HG02885 (cell line): ENCODE measurements around the gene C1orf210.

Experiments
- ATAC-seq: cut with Tn5 transposase; IDR thresholded peaks from one replicate; pipeline ENCODE4 v1.9.1; 2021; ENCODE audit warnings: mild to moderate bottlenecking; ENCODE audit not compliant: unreplicated experiment, poor library complexity

Gene C1orf210

DNA sequence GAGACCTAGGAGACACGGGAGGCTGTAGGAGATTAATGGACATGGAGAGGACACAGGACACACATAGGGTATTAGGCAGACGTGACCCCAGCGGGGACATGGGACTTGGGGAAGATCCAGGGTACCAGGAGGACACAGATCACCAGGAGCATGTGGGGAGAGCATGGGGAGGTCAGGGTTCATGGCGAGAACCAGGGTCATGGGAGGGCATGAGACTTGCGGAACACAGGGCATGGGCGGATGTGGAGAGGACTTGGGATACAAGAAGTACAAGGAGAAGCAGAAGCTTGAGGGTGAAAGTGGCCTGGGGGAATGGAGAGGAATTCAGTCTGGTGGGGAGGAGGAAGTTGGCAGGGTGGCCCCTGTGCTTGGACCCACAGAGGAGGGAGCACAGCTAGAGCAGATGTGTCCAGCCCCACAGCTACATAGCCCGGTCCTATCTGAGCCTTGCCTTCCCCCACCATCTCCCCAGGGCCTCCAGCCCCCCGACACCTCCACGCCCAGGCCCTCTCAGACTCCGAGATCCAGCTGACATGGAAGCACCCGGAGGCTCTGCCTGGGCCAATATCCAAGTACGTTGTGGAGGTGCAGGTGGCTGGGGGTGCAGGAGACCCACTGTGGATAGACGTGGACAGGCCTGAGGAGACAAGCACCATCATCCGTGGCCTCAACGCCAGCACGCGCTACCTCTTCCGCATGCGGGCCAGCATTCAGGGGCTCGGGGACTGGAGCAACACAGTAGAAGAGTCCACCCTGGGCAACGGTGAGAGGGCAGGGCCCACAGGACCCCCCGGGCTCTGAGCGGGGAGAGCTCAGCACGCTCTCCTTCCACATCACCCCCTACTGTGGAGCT is 27.5 kb upstream of the C1orf210 start:
- ATAC-seq = no peak

DNA sequence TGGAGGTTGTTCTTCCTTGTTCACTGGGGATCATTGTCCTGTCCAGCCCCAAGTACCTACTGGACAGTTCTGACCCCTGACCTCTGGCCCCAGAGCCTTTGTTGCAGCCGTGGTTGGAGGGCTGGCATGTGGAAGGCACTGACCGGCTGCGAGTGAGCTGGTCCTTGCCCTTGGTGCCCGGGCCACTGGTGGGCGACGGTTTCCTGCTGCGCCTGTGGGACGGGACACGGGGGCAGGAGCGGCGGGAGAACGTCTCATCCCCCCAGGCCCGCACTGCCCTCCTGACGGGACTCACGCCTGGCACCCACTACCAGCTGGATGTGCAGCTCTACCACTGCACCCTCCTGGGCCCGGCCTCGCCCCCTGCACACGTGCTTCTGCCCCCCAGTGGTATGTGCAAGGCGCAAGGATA is 26.8 kb upstream of the C1orf210 start:
- no peak for ATAC-seq

DNA sequence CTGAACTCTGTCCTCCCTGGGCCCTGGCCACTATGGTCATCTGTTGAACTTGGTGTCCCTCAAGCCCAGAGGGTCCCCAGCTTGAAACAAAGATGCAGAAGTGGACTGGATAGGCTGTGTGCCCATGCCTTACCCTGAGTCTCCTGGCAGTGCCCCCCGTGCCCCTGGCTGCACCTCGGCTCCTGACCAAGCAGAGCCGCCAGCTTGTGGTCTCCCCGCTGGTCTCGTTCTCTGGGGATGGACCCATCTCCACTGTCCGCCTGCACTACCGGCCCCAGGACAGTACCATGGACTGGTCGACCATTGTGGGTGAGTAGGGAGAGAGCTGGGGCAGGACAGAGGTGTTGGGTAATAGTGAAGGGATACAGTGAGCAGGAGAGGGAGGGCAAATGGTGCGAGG is 26.1 kb upstream of the C1orf210 start:
- ATAC-seq = no peak

DNA sequence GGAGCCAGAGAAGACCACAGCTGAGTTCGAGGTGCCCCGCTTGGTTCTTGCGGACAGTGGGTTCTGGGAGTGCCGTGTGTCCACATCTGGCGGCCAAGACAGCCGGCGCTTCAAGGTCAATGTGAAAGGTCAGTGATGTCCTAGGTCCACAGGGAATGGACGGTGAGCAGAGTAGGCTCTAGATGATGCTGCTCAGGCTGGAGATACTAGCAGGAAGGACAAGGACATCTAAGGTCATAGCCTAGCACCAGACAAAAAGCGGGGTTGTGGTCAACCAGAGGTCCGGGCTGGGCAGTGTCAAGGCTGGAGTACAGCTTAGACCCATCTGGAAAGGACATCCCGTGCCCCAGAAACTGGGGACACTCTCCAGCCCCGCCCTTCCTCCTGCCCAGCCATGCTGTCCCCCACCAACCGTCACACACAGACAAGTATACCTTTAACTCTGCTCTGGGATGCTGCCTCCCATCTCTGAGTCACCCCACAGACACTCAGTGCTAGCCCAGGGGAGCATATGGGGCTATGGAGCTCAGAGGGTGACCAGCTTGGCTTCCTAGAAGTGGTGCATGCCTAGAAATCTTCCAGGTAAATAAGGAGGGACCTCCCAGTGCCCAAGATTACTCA is 24.1 kb upstream of the C1orf210 start:
- ATAC-seq = no peak

DNA sequence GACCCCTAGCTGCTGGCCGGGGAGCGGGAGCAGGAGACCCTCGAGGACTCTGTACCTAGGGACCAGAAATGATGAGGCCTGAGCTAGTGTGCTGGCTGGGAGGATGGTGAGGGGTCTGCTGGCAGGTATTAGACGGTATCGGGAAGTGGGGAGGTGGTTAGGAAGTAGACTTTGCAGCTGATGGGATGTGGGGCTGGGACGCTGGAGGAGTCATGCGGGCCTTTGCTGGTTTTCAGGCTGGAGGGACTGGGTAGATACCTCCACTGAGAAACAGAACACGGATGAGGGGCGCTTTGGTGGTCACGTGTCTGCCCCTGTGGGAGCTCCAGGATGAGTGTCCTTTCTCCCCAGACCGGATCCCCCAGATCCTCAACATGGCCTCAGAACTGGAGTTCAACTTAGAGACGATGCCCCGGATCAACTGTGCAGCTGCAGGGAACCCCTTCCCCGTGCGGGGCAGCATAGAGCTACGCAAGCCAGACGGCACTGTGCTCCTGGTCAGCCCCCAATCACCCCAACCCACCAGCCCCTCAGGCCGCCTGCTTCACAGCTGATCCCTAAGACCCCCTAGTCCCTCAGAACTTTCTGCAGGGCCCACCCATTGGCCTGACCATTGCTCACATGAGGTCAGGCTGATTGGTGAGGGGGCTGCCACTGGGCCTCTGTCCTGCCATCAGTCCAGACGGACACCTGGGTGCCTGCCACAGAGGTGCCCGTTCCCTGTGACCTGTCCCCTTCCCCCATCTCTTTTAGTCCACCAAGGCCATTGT is 23.4 kb upstream of the C1orf210 start:
- no peak for ATAC-seq

DNA sequence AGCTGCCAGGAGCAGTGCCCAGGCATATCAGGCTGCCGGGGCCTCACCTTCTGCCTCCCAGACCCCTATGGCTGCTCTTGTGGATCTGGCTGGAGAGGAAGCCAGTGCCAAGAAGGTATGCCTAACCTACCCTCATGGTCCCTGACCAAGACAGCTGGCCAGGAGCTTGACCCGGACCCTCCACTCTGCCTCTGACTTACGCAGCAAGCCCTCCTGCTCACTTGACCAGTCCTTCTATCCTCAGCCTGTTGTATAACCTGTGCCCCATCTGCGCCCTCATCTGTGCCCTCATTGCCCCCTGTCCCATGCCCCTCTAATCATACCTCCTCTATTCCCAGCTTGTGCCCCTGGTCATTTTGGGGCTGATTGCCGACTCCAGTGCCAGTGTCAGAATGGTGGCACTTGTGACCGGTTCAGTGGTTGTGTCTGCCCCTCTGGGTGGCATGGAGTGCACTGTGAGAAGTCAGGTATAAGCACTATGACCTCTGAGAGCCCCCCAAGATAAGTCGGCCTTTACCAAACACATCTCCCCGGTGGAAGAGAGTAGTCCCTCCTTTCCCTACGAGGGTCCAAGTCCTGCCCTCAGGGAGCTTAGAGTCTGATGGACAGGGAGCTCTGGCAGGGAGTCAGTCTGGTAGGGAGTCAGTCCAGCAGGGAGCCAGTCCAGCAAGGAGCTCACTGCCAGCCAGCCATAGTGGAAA is 22.2 kb upstream of the C1orf210 start:
- ATAC-seq = no peak

DNA sequence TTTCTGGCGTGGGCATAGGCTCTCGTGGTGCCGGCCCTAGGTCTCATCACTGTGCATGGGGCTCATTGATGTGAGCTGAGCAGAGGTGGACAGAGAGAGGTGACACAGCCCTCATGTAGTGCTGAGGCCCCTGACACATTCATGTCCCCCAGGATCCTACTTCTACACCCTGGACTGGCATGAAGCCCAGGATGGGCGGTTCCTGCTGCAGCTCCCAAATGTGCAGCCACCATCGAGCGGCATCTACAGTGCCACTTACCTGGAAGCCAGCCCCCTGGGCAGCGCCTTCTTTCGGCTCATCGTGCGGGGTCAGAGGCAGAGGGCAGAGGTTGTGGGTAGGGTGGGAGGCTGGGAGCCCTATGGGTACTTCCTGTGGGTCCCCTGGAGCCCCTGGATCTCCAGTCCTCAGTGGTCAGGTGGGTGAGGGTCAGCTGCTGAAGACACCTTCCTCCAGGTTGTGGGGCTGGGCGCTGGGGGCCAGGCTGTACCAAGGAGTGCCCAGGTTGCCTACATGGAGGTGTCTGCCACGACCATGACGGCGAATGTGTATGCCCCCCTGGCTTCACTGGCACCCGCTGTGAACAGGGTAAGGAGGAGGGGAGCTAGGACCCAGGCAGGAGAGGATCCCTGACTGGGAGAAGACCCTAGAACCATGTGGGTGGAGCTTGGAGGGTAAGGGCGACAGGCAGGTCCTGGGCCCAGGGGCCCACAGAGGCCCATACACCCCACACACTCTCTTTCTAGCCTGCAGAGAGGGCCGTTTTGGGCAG is 21.5 kb upstream of the C1orf210 start:
- no peak for ATAC-seq

DNA sequence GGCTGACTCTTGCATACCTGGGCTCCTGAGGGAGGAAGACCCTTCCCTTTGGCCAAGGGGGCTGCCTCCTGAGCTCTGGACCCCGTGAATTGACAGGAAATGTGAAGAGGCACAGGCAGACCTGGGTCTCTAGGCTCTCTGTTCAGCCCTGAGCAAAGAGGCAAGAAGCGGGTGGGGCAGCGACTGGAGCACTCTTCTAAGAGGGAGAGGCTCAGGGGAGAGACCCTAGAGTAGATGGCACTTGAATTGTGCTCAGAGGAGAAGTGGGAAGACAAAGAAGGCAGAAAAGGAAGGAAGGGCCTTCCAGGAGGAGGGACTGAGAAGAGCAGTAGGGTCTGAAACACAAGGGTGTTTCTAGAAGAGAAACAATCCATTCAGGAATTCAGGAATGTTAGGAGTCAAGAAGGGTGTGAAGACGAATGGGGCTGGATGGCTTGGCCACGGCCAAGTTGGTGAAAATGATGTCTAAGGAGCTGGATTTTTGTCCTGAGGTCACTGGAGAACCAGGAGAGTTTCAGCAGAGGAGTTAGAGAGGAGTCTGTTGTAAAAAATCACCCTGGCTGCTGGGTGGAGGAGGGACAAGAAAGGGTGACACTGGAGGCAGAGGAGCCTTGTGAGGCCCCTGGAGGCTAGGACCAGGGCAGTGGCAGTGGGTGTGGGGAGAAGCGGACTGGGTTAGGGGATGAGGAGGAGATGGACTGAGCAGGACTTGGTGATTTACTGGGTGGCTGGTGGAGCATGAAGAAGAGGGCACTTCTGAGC is 20.7 kb upstream of the C1orf210 start:
- no peak for ATAC-seq

DNA sequence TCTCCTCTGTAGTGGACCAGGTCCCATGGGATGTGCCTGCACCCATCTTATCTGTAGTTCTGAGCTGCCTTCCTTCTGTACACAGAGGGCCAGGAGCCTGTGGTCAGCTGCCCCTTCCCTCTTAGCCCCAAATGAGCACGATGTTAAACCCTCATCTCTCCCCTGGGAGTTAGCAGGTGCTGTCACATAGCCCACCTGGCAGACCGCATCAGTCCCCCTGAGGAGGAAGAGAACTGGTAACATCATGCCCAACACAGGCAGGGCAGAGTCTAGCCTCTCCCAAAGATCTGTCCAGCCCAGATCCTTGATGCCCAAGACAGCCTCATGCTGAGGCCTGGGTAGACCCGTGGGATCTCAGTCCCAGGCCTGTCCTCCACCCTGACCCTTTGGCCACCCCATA is 20.1 kb upstream of the C1orf210 start:
- ATAC-seq = no peak

DNA sequence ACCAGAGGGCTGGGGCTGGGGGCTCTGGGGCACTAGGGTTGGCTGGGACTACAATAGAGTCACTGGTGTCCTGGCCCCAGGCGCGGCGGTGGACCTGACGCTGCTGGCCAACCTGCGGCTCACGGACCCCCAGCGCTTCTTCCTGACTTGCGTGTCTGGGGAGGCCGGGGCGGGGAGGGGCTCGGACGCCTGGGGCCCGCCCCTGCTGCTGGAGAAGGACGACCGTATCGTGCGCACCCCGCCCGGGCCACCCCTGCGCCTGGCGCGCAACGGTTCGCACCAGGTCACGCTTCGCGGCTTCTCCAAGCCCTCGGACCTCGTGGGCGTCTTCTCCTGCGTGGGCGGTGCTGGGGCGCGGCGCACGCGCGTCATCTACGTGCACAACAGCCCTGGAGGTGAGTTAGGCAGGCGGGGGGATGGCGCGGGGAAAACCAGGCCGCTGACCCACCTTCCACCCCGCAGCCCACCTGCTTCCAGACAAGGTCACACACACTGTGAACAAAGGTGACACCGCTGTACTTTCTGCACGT is 19.5 kb upstream of the C1orf210 start:
- no peak for ATAC-seq

DNA sequence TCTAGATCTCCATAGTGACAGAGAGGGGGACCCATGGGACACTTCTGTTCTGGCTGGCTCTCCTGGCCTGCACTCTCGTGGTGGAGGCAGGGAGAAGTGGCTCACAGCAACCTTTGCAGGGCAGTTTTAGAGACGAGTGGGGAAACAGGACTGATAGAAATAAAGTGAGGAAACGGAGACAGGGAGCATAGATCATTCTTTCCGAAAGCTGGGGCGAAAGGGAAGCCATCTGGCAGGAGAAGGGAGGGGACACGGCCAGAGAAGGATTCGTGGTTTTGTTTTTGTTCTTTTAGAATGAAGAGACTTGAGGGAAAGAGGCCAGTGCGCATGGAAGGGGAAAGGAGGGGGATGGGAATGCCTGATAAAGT is 18.9 kb upstream of the C1orf210 start:
- ATAC-seq = no peak

DNA sequence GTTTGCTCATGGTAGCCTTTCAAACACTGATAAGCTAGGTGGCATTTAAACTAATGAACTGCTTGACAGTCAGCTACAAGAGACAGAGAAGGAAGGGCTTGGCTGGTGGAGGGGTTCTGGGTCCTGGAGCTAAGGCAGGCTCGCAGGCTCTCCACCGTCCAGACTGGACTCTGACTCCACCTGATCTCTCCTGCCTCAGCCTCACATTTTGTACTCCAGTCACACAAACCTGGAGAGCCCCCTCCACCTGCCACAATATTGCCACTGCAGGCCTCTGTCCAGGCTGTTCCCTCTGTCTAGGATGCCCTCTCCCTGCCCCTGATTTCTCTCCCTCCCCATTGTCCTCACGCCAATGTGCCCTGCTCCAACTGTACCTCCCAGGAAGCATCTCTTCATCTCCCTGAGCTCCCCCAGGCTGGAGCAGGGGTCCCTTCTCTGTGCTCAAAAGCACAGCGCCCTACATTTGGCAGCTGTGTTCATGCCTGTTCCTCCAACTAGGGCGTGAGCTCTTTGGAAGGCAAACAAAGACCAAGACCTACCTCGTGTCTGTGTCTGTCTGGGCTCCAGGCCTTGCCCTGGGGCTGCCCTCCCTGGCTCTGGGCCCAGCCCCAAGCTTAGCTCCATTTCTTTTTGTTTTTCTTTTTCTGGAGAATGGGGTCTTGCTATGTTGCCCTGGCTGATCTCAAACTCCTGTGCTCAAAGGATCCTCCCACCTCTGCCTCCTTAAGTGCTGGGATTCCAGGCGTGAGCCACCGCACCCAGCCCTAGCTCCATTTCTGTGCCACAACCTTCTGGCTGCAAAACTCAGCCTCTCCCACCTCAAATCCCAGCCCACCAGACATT is 18.3 kb upstream of the C1orf210 start:
- ATAC-seq = no peak

DNA sequence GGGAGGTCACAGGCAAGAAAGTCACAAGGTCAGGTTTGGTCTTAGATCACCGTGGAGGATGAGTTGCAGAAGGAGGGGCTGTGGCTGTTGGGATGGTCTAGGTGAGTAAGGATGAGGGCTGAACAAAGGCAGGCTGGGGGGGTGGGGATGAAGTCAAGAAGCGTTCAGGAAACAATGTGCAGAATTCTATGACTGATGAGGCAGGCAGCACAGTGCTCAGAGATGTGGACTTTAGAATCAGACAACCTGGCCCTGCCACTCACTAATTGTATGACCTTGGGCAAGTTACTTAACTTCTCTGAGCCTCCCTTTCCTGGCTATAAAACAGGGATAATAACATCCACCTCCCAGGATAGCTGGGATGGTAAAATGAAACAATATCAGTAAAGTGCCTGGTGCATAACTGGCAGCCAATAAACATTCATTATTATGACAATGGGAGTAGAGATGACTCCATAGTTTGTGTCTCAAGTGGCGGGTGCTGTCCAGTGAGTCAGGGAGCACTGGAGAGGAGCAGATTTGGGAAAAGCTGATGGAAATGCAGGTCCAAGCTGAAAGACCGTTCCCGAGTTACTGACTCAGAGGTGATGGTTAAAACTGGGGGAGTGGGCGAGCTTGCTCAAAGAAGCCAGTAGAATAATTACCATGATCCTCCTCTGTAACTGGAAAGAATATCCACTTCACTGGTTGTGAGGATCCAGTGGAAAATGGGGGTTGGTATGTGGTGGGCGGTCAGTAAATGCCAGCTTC is 17.5 kb upstream of the C1orf210 start:
- ATAC-seq = no peak

DNA sequence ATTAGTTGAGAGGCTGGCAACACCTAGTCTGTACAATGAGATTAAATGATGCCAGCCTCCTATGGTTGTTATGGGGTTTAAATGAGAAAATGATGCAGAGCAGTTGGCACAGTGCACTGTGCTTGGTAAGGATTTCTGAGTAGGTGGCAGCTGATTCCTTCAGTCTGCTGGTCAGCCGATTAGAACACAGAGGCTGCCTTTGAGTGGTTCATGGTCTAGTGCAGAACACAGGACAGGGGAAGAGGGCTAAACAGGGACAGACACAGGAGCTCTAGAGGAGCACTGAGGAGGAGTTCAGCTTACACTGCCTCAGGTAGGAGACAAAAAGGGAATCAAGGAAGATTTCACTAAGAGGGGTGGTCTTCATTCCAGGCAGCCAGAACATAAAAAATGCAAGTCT is 16.8 kb upstream of the C1orf210 start:
- no peak for ATAC-seq

DNA sequence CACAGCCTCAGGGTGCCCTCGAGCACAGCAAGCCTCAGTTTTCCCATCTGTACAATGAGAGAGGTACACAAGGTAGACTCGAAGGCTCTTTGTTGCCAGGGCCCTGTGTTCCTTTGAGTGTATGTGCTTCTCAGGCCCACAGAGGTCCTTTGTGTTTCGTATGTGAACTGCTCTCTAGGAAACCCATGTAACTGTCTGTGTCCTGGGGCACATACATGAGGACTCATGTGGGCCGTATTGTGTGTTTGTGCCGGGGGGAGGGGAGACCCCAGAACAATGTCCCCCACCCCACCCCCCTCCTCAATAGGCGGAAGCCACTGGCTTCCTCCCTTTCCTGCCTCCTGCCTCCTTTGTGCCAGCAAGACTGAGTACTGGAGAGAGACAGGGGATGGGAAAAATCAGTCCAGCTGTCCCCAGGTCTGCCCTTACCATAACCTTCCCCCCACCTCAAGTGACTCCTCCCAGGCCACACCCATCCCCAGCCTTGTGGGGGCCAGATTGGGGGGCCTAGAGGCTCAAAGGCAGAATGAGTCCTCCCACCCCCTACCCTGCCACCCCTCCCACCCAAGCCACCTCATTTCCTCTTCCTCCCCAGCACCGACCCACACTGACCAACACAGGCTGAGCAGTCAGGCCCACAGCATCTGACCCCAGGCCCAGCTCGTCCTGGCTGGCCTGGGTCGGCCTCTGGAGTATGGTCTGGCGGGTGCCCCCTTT is 15.2 kb upstream of the C1orf210 start, which contains the start of gene TIE1:
TSS of gene TIE1 (plus strand) at position 605 of the 717 bp plus-strand sequence. CDS start at position 695, 90 bp downstream.
- no peak for ATAC-seq

DNA sequence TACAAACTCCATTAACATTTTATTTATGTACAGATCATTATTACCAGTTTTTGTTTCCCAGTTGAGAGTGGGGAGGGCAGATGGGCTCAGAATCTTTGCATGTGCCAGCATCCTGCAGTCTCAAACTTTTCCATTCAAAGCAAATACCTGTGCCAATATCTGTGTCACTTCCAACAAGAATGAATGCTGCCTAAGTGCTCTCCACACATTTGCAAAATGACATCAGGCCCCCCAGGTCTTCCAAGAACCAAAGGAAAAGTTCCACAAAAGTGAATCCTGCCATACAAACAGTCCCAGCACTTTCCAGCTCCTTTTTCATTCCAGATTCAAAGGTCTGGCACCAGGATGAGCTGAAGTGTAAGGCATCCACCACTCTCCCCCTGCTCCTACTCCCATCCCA is 13.7 kb upstream of the C1orf210 start:
- ATAC-seq = no peak

DNA sequence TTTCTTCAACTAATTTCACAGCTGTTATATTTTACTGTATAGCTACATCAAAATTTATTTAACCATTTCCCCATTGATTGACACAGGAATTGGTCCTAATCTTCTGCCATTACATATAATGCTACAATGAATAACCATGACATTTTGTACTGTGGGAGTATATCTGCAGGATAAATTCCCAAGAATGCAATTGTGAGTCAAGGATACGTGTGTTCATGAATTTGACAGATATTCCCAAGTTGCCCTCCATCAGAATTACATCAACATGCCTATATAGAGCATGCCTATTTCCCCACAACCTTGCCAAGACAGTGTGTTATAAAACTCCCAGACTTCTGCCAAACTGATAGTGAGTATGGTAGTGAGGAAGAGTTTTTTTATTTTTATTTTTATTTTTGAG is 12.7 kb upstream of the C1orf210 start:
- no peak for ATAC-seq
